GM21381 (cell line): Measurements from ENCODE around the gene CKAP2L.
"Not testable (repeated sequence)": the region's sequence is repeated elsewhere in the genome, so short reads cannot be mapped to it uniquely, and the experiment has no call there.

Source experiments
- ATAC-seq: cut with Tn5 transposase; IDR thresholded peaks from one replicate; pipeline ENCODE4 v1.9.1; 2021; ENCODE audit warnings: mild to moderate bottlenecking, moderate library complexity; ENCODE audit not compliant: unreplicated experiment

The CKAP2L gene

DNA sequence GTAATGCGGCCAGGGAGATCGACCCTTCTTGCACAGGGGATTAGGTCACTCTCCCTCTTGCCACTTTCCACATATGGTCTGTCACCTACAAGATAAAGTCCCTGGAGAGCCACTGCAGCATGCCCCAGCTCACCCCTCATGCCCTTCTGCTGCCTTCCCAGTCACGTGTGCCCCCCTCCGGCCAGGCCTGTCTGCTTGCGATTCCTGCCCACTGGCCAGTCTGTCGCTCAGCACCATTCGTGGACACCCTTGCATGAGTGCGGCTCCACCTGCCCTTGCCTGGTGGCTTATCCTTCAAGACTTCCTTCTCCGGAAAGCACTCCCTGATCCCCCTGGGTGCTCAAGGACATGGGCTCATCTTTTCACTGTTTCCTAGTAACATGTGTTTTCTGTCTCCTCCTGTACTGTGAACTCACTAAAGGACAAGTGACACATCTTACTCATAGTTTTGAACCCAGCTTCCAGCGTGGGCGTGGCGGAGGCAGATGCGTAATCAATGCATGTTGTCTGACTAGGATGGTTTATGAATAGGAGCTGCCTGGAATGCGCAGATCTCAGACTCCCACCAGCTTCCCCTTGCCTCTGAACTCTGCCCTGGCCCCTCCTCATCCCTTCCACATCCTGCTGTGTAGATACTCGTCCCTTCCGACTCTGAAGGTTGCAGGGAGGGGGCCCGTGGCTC is 51.4 kb downstream of the CKAP2L start:
- ATAC-seq: no peak

GRCh38 chr2:112712465-112712864 is 51.9 kb downstream of the CKAP2L start:
- ATAC-seq: no peak

DNA sequence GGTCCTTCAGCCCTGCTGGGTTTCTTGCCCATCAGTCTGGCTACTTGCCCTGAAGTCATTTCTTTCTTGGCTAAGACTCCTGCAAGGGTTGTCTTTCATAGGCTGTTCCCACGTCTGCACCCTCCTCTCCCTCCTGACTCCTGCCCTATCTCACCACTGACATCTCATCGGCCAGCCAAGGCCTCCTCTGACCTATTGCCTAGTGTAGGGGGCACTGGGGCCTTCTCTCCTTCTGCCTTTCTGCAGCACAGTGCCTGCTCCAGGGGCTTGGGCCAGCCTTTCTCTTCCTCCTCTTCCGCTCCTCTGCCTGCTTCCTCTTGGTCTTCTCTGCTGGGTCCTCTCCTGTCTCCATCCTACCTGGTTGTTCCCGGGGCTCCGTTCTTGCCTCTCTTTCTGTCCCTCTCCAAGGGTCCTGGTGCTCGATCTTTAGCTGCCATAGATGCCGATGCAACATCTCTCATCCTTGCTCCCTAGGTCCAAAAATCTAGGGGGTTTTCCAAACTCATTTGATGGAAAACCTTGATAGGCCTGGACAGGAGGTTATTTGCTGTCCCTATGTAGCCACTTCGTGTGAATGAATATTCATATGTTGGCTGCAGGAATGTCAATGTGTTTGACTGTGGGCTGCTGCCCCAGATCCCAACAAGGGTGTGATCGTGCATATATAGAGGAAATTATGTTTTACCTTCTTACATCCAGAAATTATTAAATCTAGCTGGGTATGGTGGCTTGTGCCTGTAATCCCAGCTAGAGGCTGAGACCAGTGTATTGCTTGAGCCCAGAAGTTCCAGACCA is 53.3 kb downstream of the CKAP2L start:
- ATAC-seq: no peak

DNA sequence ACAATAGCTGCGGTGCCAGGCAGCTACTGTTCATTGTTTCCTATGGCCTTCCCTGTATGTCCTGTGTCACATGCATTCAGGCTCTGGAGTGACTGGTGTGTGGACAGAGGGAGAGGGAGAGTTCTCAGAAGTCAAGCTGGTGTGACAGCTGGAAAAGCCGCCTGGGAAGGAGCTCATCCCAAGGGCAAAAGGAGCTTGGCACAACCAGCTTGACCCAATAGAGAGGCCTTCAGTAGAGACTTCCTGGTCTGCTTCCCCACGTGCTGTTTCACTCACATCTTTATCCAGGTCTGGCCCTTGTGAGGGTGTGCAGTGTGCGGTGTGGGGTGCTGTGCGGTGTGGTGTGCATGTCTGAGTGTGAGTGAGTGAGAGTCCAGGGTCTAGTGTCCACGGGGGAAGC is 54.7 kb downstream of the CKAP2L start:
- ATAC-seq: no peak

GRCh38 chr2:112708968-112709367 is 55.4 kb downstream of the CKAP2L start:
- no peak for ATAC-seq

DNA sequence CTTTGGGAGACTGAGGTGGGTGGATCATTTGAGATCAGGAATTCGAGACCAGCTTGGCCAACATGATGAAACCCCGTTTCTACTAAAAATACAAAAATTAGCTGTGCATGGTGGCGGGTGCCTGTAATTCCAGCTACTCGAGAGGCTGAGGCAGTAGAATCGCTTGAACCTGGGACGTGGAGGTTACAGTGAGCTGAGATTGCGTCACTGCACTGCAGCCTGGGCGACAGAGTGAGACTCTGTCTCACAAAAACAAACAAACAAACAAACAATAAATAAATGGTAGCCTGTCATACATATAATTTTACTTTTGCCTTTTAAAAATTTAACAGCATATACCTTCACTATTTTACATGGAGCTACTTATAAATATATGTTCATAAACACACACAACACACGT is 57.5 kb downstream of the CKAP2L start:
- not testable (repeated sequence) for ATAC-seq

GRCh38 chr2:112706170-112706664 is 58.2 kb downstream of the CKAP2L start:
- peak; percentile 44 for ATAC-seq

GRCh38 chr2:112705575-112705974 is 58.8 kb downstream of the CKAP2L start:
- ATAC-seq: no peak

DNA sequence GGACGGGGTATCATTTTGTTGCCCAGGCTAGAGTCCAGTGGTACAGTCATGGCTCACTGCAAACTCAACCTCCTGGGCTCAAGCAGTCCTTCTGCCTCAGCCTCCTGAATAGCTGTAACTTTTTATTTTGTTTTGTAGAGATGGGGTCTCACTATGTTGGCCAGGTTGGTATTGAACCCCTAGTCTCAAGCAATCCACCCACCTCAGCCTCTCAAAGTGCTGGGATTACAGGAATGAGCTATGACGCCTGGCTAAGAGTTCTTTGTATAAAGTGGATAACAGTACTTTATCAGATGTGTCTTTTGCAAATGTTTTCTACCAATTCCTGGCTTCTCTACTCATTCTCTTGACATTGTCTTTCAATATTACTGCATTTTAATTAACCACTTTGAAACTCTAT is 60.7 kb downstream of the CKAP2L start:
- no peak for ATAC-seq

DNA sequence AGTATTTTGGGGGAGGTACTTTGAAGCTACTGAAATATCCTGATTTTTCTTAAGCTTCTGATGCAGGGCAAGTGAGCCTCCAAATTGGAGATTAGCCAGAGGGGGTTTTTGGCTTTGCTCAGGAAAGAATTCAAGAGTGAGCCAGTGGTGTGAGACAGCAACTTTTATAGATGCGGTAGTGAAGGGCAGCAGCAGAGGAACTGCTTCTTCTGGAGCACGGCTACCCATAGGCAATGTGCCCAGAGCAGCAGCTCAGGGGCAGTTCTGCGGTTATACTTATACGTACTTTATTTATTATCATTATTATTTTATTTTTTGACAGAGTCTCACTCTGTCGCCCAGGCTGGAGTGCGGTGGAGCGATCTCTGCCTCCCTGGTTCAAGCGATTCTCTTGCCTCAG is 63.4 kb downstream of the CKAP2L start:
- no peak for ATAC-seq

- ATAC-seq: no peak
These were observed 64.3 kb downstream of the CKAP2L start for GRCh38 chr2:112699984-112700667.

DNA sequence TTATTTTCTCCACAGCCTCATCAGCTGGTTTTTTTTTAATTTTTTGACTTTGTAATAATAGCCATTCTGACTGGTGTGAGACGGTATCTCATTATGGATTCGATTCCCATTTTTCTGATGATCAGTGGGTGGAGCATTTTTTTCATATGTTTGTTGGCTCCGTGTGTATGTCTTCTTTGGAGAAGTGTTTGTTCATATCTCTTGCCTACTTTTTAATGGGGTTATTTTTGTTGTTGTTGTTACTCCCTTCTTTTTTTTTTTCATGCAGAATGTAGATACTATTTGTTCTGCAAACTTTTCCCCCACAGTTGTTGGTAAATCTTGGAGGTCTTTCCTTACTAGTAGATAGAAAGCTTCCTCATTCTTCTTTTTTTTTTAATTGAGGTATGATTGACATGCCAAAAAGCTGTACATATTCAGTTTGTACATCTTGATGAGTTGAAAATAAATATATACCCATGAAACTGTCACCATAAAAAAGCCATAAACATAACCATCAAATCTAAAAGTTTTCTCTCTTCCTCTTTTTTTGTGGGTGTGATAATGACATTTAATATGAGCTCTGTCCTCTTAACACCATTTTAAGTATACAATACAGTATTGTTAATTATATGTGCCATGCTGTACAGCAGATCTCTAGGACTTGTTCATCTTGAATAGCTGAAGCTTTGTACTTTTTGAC is 65.4 kb downstream of the CKAP2L start:
- ATAC-seq: no peak

GRCh38 chr2:112694182-112694581 is 70.2 kb downstream of the CKAP2L start:
- ATAC-seq: no peak

GRCh38 chr2:112693596-112693995 is 70.8 kb downstream of the CKAP2L start:
- ATAC-seq: no peak

GRCh38 chr2:112692918-112693317 is 71.5 kb downstream of the CKAP2L start:
- no peak for ATAC-seq

DNA sequence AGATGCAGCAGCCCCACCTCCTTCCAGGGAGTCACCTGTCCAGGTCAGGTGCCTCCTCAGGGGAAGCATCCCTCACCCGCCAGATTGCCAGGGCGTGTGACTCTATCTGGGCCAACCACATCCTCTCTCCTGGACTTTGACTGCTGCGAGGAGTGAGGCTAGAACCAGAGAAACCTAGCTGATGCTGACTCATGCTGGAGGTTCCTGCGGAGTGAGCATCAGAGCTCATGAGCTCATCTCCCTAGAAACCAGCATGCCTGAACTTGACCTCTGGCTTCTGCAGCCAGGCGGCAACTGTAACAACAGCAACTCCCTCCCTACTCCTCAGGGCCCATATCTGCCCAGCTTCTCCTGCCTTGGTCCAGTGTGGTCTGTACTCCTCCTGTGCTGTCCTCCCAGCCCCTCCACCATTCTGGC is 71.9 kb downstream of the CKAP2L start:
- peak; percentile 74 for ATAC-seq

- no peak for ATAC-seq
These were observed 72.5 kb downstream of the CKAP2L start for GRCh38 chr2:112691881-112692281.

GRCh38 chr2:112690853-112691401 is 73.5 kb downstream of the CKAP2L start:
- ATAC-seq: no peak

- no peak for ATAC-seq
These were observed 76.1 kb downstream of the CKAP2L start for GRCh38 chr2:112688086-112688880.

GRCh38 chr2:112687522-112687921 is 76.9 kb downstream of the CKAP2L start:
- no peak for ATAC-seq
